ENCODE results near the gene KIF7.

- TF ChIP-seq CTCF (IDR thresholded peaks at IDR 0.05) (no peak), POLR2A (IDR thresholded peaks at IDR 0.05) (no peak)
These were observed at the start of gene KIF7 for GRCh38 chr15:89654847-89655805.
